A549 (cell line): ENCODE data around the gene TGFBR1. TPM values are rescaled to one million over a fixed set of nuclear protein-coding genes. Genes with fewer than 3 reads are reported as not detected.

Experiments
- ATAC-seq, 2 experiments: fragments of 200-7000 bp in 1 of 2; fragments of >200 bp in 1 of 2; cut with Nextera tagmentation in 1 of 2; cut with Tn5 transposase in 1 of 2; 3 replicates each; pipeline versions ENCODE4 v1.8.0 to v1.9.1; 2018 to 2020; ENCODE audit warnings: mild to moderate bottlenecking in 1 of 2, moderate library complexity in 1 of 2
- CTCF ChIA-PET: fragments of 300-600 bp; sonication (Branson Sonifier 250); formaldehyde crosslinking; extraction: SDS; loops from one replicate; lab custom pipeline; 2021; ENCODE audit warnings: antibody characterized with exemption, inconsistent platforms; lab: Yijun Ruan, JAX
- POLR2A ChIA-PET: fragments of 350-600 bp; formaldehyde crosslinking; extraction: SDS; loops from one replicate; lab custom pipeline; 2021; ENCODE audit warnings: antibody characterized with exemption, inconsistent platforms; lab: Yijun Ruan, JAX
- DNase-seq, 2 experiments: peaks; one replicate each; pipeline versions ENCODE4 v3.0.0 to v3.0.0-alpha.2; 2011 to 2016; ENCODE audit warnings: low read depth in 1 of 2, low spot score in 1 of 2
- FAIRE-seq: peaks from 2 replicates; lab custom pipeline; 2011; peaks lifted over from hg19 to GRCh38; lab: Jason Lieb, UNC
- H3K27ac ChIP-seq, 2 experiments: fragments of >200 bp; sonication (Bioruptor Twin); formaldehyde crosslinking; 3 replicates each; pipeline ENCODE4 v1.5.1; 2016 to 2017
- H3K4me1 ChIP-seq: fragments of >200 bp; sonication (Bioruptor Twin); formaldehyde crosslinking; 3 replicates; pipeline ENCODE4 v1.6.1; 2016
- H3K4me2 ChIP-seq: fragments of >200 bp; sonication (Bioruptor Twin); formaldehyde crosslinking; 3 replicates; pipeline ENCODE4 v1.6.1; 2016
- H3K4me3 ChIP-seq: fragments of >200 bp; sonication (Bioruptor Twin); formaldehyde crosslinking; 3 replicates; pipeline ENCODE4 v1.5.1; 2016
- H3K9me3 ChIP-seq: fragments of >200 bp; sonication (Bioruptor Twin); formaldehyde crosslinking; 3 replicates; pipeline ENCODE4 v1.6.1; 2016
- CBX2 ChIP-seq: fragments of 200-600 bp; sonication (generic); IDR thresholded peaks from 2 replicates; pipeline ENCODE4 v1.6.1; 2016; ENCODE audit warnings: low read depth, mild to moderate bottlenecking, borderline replicate concordance
- CBX8 ChIP-seq: fragments of 200-600 bp; sonication (generic); IDR thresholded peaks from 2 replicates; pipeline ENCODE4 v1.6.1; 2016
- CHD4 ChIP-seq: fragments of 200-600 bp; sonication (generic); IDR thresholded peaks from 2 replicates; pipeline ENCODE4 v1.6.1; 2016; ENCODE audit warnings: antibody characterized with exemption, mild to moderate bottlenecking, borderline replicate concordance
- CTCF ChIP-seq: fragments of >200 bp; sonication (Bioruptor Twin); formaldehyde crosslinking; IDR thresholded peaks from 3 replicates; pipeline ENCODE4 v1.5.1; 2016
- EHF ChIP-seq: fragments of 250-450 bp; sonication (Bioruptor Pico); IDR thresholded peaks from 2 replicates; pipeline ENCODE4 v1.5.0; 2020; ENCODE audit warnings: mild to moderate bottlenecking
- EHMT2 ChIP-seq: fragments of 200-600 bp; sonication (generic); IDR thresholded peaks from 2 replicates; pipeline ENCODE4 v1.6.1; 2016; ENCODE audit warnings: antibody characterized with exemption, low read depth, mild to moderate bottlenecking, moderate library complexity
- ESRRA ChIP-seq: fragments of 150-350 bp; IDR thresholded peaks from 2 replicates; pipeline ENCODE4 v1.6.1; 2014; ENCODE audit warnings: mild to moderate bottlenecking, low read length, borderline replicate concordance
- FOSL2 ChIP-seq, 2 experiments: fragments of 450-650 bp in 1 of 2; fragments of >200 bp in 1 of 2; sonication (Bioruptor Twin) in 1 of 2; formaldehyde crosslinking; IDR thresholded peaks; 2 replicates each; pipeline versions ENCODE4 v1.5.0 to v1.6.1; 2016 to 2020; ENCODE audit warnings: mild to moderate bottlenecking in 1 of 2, moderate library complexity in 1 of 2
- FOXS1 ChIP-seq: fragments of 250-450 bp; sonication (Bioruptor Pico); IDR thresholded peaks from 2 replicates; pipeline ENCODE4 v1.5.0; 2020; ENCODE audit warnings: mild to moderate bottlenecking, moderate library complexity
- GATA3 ChIP-seq: IDR thresholded peaks from 2 replicates; pipeline ENCODE4 v1.6.1; 2012; ENCODE audit warnings: borderline replicate concordance
- HDAC2 ChIP-seq: fragments of 200-600 bp; sonication (generic); IDR thresholded peaks from 2 replicates; pipeline ENCODE4 v1.6.1; 2016
- HES2 ChIP-seq: fragments of >200 bp; sonication (Bioruptor Twin); formaldehyde crosslinking; IDR thresholded peaks from 2 replicates; pipeline ENCODE4 v1.6.1; 2016
- HOXA7 ChIP-seq: fragments of 250-450 bp; sonication (Bioruptor Pico); IDR thresholded peaks from 2 replicates; pipeline ENCODE4 v1.5.0; 2020; ENCODE audit warnings: mild to moderate bottlenecking, moderate library complexity
- MAZ ChIP-seq: fragments of 150-350 bp; IDR thresholded peaks from 2 replicates; pipeline ENCODE4 v1.6.1; 2014; ENCODE audit warnings: antibody characterized with exemption, low read depth, low read length, borderline replicate concordance
- NFE2L2 ChIP-seq: fragments of 150-350 bp; conservative IDR thresholded peaks from 2 replicates; pipeline ENCODE4 v1.6.1; 2014; ENCODE audit warnings: low read length
- NPAS2 ChIP-seq: fragments of 250-450 bp; sonication (Bioruptor Pico); IDR thresholded peaks from 2 replicates; pipeline ENCODE4 v1.8.0; 2022; ENCODE audit warnings: mild to moderate bottlenecking, moderate library complexity, borderline replicate concordance
- PBX3 ChIP-seq: IDR thresholded peaks from 2 replicates; pipeline ENCODE4 v1.6.1; 2012
- PHF8 ChIP-seq: fragments of 200-600 bp; sonication (generic); IDR thresholded peaks from 2 replicates; pipeline ENCODE4 v1.6.1; 2016; ENCODE audit warnings: low read depth, mild to moderate bottlenecking, antibody characterized with exemption, moderate library complexity, borderline replicate concordance
- POLR2A ChIP-seq: IDR thresholded peaks from 2 replicates; pipeline ENCODE4 v1.6.1; 2012; ENCODE audit warnings: mild to moderate bottlenecking, low read length
- RARB ChIP-seq: fragments of 250-450 bp; sonication (Bioruptor Pico); IDR thresholded peaks from 2 replicates; pipeline ENCODE4 v1.8.0; 2021; ENCODE audit warnings: mild to moderate bottlenecking, moderate library complexity
- RFX5 ChIP-seq: fragments of 450-650 bp; IDR thresholded peaks from 2 replicates; pipeline ENCODE4 v1.7.1; 2014; ENCODE audit warnings: antibody characterized with exemption, mild to moderate bottlenecking, moderate library complexity
- SREBF2 ChIP-seq: fragments of 450-650 bp; IDR thresholded peaks from 2 replicates; pipeline ENCODE4 v1.6.1; 2014; ENCODE audit warnings: mild to moderate bottlenecking, moderate library complexity
- ZC3H11A ChIP-seq: fragments of 450-650 bp; IDR thresholded peaks from 2 replicates; pipeline ENCODE4 v1.6.1; 2014; ENCODE audit warnings: antibody characterized with exemption, mild to moderate bottlenecking
- ZSCAN20 ChIP-seq: fragments of 250-450 bp; sonication (Bioruptor Pico); IDR thresholded peaks from 2 replicates; pipeline ENCODE4 v1.8.0; 2022; ENCODE audit warnings: mild to moderate bottlenecking, moderate library complexity
- WGBS: methylation state at CpG from one replicate; pipeline ENCODE4 v1.1.6; 2017; ENCODE audit errors: missing lambda C conversion rate; 5-methylcytosine and 5-hydroxymethylcytosine counted together
- polyA plus RNA-seq, 4 experiments: library from polyadenylated mRNA; depleted of rRNA in 3 of 4; stranded (reverse); fragments of >200 nt; fragmentation: RNase III in 1 of 4; extraction: RNeasy Plus Mini Kit Qiagen cat#74134 plus additional on column Dnase treatment in 1 of 4; gene quantifications; 2 replicates in 3 of 4; 3 replicates in 1 of 4; pipeline ENCODE4 v1.2.3, GENCODE V29; 2011 to 2017
- TF ChIP-seq, protein P1 (sequence below): fragments of 450-650 bp; IDR thresholded peaks from 2 replicates; pipeline ENCODE4 v1.6.1; 2014; ENCODE audit warnings: antibody characterized with exemption
- TF ChIP-seq, protein P2 (sequence below): fragments of 250-450 bp; sonication (Bioruptor Pico); IDR thresholded peaks from 2 replicates; pipeline ENCODE4 v1.5.0; 2021; ENCODE audit warnings: mild to moderate bottlenecking, moderate library complexity, borderline replicate concordance
- TF ChIP-seq, protein P3 (sequence below): IDR thresholded peaks from 2 replicates; pipeline ENCODE4 v1.6.1; 2012; ENCODE audit warnings: low read depth, borderline replicate concordance

TGFBR1 gene
- polyA plus RNA-seq, 2 of the 4 experiments (the other 2 are of a cell fraction), result 25.8 to 45.5 TPM

GRCh38 chr9:99130069-99130468 is 25.2 kb downstream of the TGFBR1 start:
- Histone ChIP-seq H3K9me3 (no peaks in the 10 kb centered on the region), H3K4me2 (no peak overlapping the region), H3K27ac (no peak overlapping the region), H3K4me3 (no peak overlapping the region), H3K4me1 (peaks cover 2% of the 10 kb centered on the region; the same call in 1 of the 3 replicates)
- CTCF ChIA-PET, result interaction anchor here (2.5 kb wide), 1 partner anchor 11 kb away, joined by 7 read pairs; no protein-coding TSS in a partner anchor
- DNase-seq (no peak), FAIRE-seq (no peak), ATAC-seq (no peak)
- 90% methylated on average over 3 of the region's 3 CpGs for WGBS
- TF ChIP-seq, protein P1, sequence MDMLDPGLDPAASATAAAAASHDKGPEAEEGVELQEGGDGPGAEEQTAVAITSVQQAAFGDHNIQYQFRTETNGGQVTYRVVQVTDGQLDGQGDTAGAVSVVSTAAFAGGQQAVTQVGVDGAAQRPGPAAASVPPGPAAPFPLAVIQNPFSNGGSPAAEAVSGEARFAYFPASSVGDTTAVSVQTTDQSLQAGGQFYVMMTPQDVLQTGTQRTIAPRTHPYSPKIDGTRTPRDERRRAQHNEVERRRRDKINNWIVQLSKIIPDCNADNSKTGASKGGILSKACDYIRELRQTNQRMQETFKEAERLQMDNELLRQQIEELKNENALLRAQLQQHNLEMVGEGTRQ, result no peak
- no peak for TF ChIP-seq HDAC2
- no peak for TF ChIP-seq HOXA7 (CRISPR knock-in tag)
- TF ChIP-seq ZC3H11A, result no peak
- TF ChIP-seq, protein P2, sequence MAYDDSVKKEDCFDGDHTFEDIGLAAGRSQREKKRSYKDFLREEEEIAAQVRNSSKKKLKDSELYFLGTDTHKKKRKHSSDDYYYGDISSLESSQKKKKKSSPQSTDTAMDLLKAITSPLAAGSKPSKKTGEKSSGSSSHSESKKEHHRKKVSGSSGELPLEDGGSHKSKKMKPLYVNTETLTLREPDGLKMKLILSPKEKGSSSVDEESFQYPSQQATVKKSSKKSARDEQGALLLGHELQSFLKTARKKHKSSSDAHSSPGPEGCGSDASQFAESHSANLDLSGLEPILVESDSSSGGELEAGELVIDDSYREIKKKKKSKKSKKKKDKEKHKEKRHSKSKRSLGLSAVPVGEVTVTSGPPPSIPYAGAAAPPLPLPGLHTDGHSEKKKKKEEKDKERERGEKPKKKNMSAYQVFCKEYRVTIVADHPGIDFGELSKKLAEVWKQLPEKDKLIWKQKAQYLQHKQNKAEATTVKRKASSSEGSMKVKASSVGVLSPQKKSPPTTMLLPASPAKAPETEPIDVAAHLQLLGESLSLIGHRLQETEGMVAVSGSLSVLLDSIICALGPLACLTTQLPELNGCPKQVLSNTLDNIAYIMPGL (CRISPR knock-in tag), result no peak
- no peak for TF ChIP-seq CHD4
- no peak for TF ChIP-seq GATA3
- TF ChIP-seq ZSCAN20 (CRISPR knock-in tag), result no peak
- no peak for TF ChIP-seq CBX8
- TF ChIP-seq MAZ, result no peak
- no peak for TF ChIP-seq EHF (CRISPR knock-in tag)
- TF ChIP-seq NPAS2, result no peak
- no peak for TF ChIP-seq PHF8
- TF ChIP-seq RARB, result no peak
- TF ChIP-seq ESRRA, result no peak
- TF ChIP-seq FOXS1, result no peak
- no peak for TF ChIP-seq PBX3
- no peak for TF ChIP-seq RFX5
- no peak for TF ChIP-seq SREBF2
- TF ChIP-seq CBX2, result no peak
- POLR2A ChIA-PET, result no interaction called here

- 69% methylated on average over 2 of the region's 2 CpGs for WGBS
- ATAC-seq, result no peak
- Histone ChIP-seq H3K27ac (no peak overlapping the region), H3K4me2 (no peak overlapping the region), H3K4me3 (no peak overlapping the region), H3K9me3 (no peaks in the 10 kb centered on the region), H3K4me1 (no peaks in the 10 kb centered on the region)
- TF ChIP-seq, protein P1, result no peak
- TF ChIP-seq CBX8, result no peak
- no peak for TF ChIP-seq GATA3
- TF ChIP-seq POLR2A, result no peak
- TF ChIP-seq ESRRA, result no peak
- TF ChIP-seq FOSL2 (IDR thresholded peaks at IDR 0.05), result no peak
- no peak for TF ChIP-seq FOSL2 (CRISPR knock-in tag; IDR thresholded peaks at IDR 0.05)
- TF ChIP-seq, protein P3, sequence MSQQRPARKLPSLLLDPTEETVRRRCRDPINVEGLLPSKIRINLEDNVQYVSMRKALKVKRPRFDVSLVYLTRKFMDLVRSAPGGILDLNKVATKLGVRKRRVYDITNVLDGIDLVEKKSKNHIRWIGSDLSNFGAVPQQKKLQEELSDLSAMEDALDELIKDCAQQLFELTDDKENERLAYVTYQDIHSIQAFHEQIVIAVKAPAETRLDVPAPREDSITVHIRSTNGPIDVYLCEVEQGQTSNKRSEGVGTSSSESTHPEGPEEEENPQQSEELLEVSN, result no peak
- no peak for TF ChIP-seq NFE2L2
- TF ChIP-seq HES2, result no peak
- TF ChIP-seq CTCF, result no peak
- no peak for TF ChIP-seq EHMT2
- no peak for FAIRE-seq
- no peak for DNase-seq
- POLR2A ChIA-PET, result interaction anchor here (1.8 kb wide), 1 partner anchor 29 kb away, joined by 6 read pairs; the partner anchor contains the start of gene TGFBR1
- CTCF ChIA-PET, result interaction anchor here (1.1 to 12.8 kb wide), 7 partner anchors 9 to 284 kb away, joined by 3 to 212 read pairs (median 8); no protein-coding TSS in a partner anchor
Measured at GRCh38 chr9:99133145-99133544, 28.2 kb downstream of the TGFBR1 start.
